GM18907 (cell line): ENCODE results near the gene RAD9A.
"Not testable (repeated sequence)": the region's sequence is repeated elsewhere in the genome, so short reads cannot be mapped to it uniquely, and the experiment has no call there.

Experiments used
- ATAC-seq: cut with Tn5 transposase; IDR thresholded peaks from one replicate; pipeline ENCODE4 v1.9.1; 2021; ENCODE audit warnings: mild to moderate bottlenecking, moderate library complexity; ENCODE audit not compliant: unreplicated experiment

Gene RAD9A

GRCh38 chr11:67422891-67423290 lies 31.1 kb downstream of the RAD9A start:
- no peak for ATAC-seq

- no peak for ATAC-seq
Observed at GRCh38 chr11:67423466-67423865, 31.7 kb downstream of the RAD9A start.

- no peak for ATAC-seq
Observed at GRCh38 chr11:67423891-67424613, 32.3 kb downstream of the RAD9A start.

- ATAC-seq: not testable (repeated sequence)
Observed at GRCh38 chr11:67427364-67427859, 35.6 kb downstream of the RAD9A start.

- ATAC-seq: peak; percentile 78
Observed at GRCh38 chr11:67428052-67429001, 36.5 kb downstream of the RAD9A start, which contains the start of gene RPS6KB2. Gene RPS6KB2, plus strand, starts transcription at chr11:67428494. Its CDS starts 52 bp downstream, at chr11:67428546.

- peak; percentile 3 for ATAC-seq
Observed at GRCh38 chr11:67429038-67429668, 37.4 kb downstream of the RAD9A start.

- ATAC-seq: no peak
Observed at GRCh38 chr11:67429722-67430121, 37.9 kb downstream of the RAD9A start.

GRCh38 chr11:67431346-67432249 lies 39.8 kb downstream of the RAD9A start:
- no peak for ATAC-seq

- no peak for ATAC-seq
Observed at GRCh38 chr11:67432655-67433349, 41.0 kb downstream of the RAD9A start.

GRCh38 chr11:67433536-67434394 lies 42.0 kb downstream of the RAD9A start:
- ATAC-seq: no peak

GRCh38 chr11:67434395-67434881 lies 42.7 kb downstream of the RAD9A start:
- no peak for ATAC-seq

GRCh38 chr11:67435031-67435726 lies 43.4 kb downstream of the RAD9A start:
- no peak for ATAC-seq

- ATAC-seq: no peak
Observed at GRCh38 chr11:67435727-67436458, 44.1 kb downstream of the RAD9A start.

GRCh38 chr11:67436459-67437081 lies 44.8 kb downstream of the RAD9A start:
- ATAC-seq: no peak

GRCh38 chr11:67437082-67437808 lies 45.5 kb downstream of the RAD9A start, which contains the start of gene PTPRCAP:
Gene PTPRCAP, minus strand, starts transcription at chr11:67437682. Its CDS starts 63 bp downstream, at chr11:67437619.
- ATAC-seq: peak; percentile 27

- no peak for ATAC-seq
Observed at GRCh38 chr11:67437809-67438157, 46.0 kb downstream of the RAD9A start.
